ENCODE results near the gene NRGN.

NRGN gene

DNA sequence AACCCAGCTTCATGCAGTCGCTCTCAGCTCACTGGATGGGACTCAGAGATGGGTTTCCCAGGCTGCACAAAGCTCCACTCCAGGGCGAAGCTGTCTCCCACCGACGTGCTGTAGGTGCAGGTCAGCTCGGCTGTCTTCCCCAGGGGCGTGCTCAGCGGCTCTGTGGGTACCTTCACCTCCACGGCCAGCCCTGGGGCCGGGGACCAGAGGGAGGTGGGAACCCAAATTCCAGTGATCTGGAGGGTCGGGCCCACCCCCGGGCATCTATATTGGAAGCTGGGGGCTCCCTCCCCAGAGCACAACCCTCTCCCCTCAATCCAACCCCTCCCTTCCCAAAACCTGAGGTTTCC lies 11.6 kb downstream of the NRGN start:
- no peak for TF ChIP-seq CTCF (IDR thresholded peaks at IDR 0.05)
- H3K27ac ChIP-seq = no peak overlapping the region
- no peak overlapping the region for H3K4me3 ChIP-seq (ENCODE audit: low read depth, low read length)
- H3K79me2 ChIP-seq = no peaks in the 10 kb centered on the region
- H3K4me1 ChIP-seq = no peaks in the 10 kb centered on the region
- no peaks in the 10 kb centered on the region for H3K9me3 ChIP-seq (ENCODE audit: control insufficient read depth, low read length)
- H3K27me3 ChIP-seq (ENCODE audit: control insufficient read depth, insufficient read depth, low read length) = no peaks in the 10 kb centered on the region
- H3K9ac ChIP-seq = no peak overlapping the region
- H2AFZ ChIP-seq = no peak overlapping the region
- no peak overlapping the region for H3K4me2 ChIP-seq (ENCODE audit: low read length)
- no peaks in the 10 kb centered on the region for H3K36me3 ChIP-seq (ENCODE audit: control insufficient read depth, insufficient read depth, low read length)

- TF ChIP-seq CTCF (IDR thresholded peaks at IDR 0.05) = no peak
- Histone ChIP-seq H3K4me3 (ENCODE audit: low read depth, low read length) (no peak within 1 kb of the TSS), H3K36me3 (ENCODE audit: control insufficient read depth, insufficient read depth, low read length) (no peaks in the 10 kb centered on the region), H3K27me3 (ENCODE audit: control insufficient read depth, insufficient read depth, low read length) (no peaks in the 10 kb centered on the region), H3K27ac (no peak within 1 kb of the TSS), H3K9me3 (ENCODE audit: control insufficient read depth, low read length) (no peaks in the 10 kb centered on the region), H3K4me2 (ENCODE audit: low read length) (no peak within 1 kb of the TSS), H3K9ac (no peak within 1 kb of the TSS), H3K79me2 (no peaks in the 10 kb centered on the region), H3K4me1 (no peaks in the 10 kb centered on the region), H2AFZ (no peak within 1 kb of the TSS)
Observed at GRCh38 chr11:124751741-124752470, 12.2 kb downstream of the NRGN start, which contains the start of gene VSIG2. TSS of gene VSIG2 (minus strand) at chr11:124752255. CDS start at chr11:124752137, 118 bp downstream.

- Histone ChIP-seq H3K27ac (no peak overlapping the region), H3K9ac (no peak overlapping the region), H3K4me2 (ENCODE audit: low read length) (no peak overlapping the region), H3K27me3 (ENCODE audit: control insufficient read depth, insufficient read depth, low read length) (no peaks in the 10 kb centered on the region), H2AFZ (no peak overlapping the region), H3K4me1 (no peaks in the 10 kb centered on the region), H3K9me3 (ENCODE audit: control insufficient read depth, low read length) (no peaks in the 10 kb centered on the region), H3K79me2 (no peaks in the 10 kb centered on the region), H3K36me3 (ENCODE audit: control insufficient read depth, insufficient read depth, low read length) (no peaks in the 10 kb centered on the region), H3K4me3 (ENCODE audit: low read depth, low read length) (no peak overlapping the region)
- TF ChIP-seq CTCF (IDR thresholded peaks at IDR 0.05) = no peak
Observed at GRCh38 chr11:124752471-124753102, 12.8 kb downstream of the NRGN start.

- Histone ChIP-seq H3K27me3 (ENCODE audit: control insufficient read depth, insufficient read depth, low read length) (no peaks in the 10 kb centered on the region), H3K27ac (no peak overlapping the region), H3K4me2 (ENCODE audit: low read length) (no peak overlapping the region), H3K9ac (no peak overlapping the region), H3K4me1 (no peaks in the 10 kb centered on the region), H3K9me3 (ENCODE audit: control insufficient read depth, low read length) (no peaks in the 10 kb centered on the region), H3K79me2 (no peaks in the 10 kb centered on the region), H3K36me3 (ENCODE audit: control insufficient read depth, insufficient read depth, low read length) (no peaks in the 10 kb centered on the region), H3K4me3 (ENCODE audit: low read depth, low read length) (no peak overlapping the region), H2AFZ (no peak overlapping the region)
- no peak for TF ChIP-seq CTCF (IDR thresholded peaks at IDR 0.05)
Observed at GRCh38 chr11:124753205-124753604, 13.5 kb downstream of the NRGN start.

GRCh38 chr11:124753624-124754023 lies 13.9 kb downstream of the NRGN start:
- H3K4me1 ChIP-seq = no peaks in the 10 kb centered on the region
- H3K9me3 ChIP-seq (ENCODE audit: control insufficient read depth, low read length) = no peaks in the 10 kb centered on the region
- TF ChIP-seq CTCF (IDR thresholded peaks at IDR 0.05) = no peak
- no peak overlapping the region for H3K4me2 ChIP-seq (ENCODE audit: low read length)
- no peaks in the 10 kb centered on the region for H3K27me3 ChIP-seq (ENCODE audit: control insufficient read depth, insufficient read depth, low read length)
- H3K4me3 ChIP-seq (ENCODE audit: low read depth, low read length) = no peak overlapping the region
- no peak overlapping the region for H3K27ac ChIP-seq
- H3K36me3 ChIP-seq (ENCODE audit: control insufficient read depth, insufficient read depth, low read length) = no peaks in the 10 kb centered on the region
- H3K79me2 ChIP-seq = no peaks in the 10 kb centered on the region
- H2AFZ ChIP-seq = no peak overlapping the region
- H3K9ac ChIP-seq = no peak overlapping the region
